ENCODE results near the gene SYT12.

Gene SYT12

DNA sequence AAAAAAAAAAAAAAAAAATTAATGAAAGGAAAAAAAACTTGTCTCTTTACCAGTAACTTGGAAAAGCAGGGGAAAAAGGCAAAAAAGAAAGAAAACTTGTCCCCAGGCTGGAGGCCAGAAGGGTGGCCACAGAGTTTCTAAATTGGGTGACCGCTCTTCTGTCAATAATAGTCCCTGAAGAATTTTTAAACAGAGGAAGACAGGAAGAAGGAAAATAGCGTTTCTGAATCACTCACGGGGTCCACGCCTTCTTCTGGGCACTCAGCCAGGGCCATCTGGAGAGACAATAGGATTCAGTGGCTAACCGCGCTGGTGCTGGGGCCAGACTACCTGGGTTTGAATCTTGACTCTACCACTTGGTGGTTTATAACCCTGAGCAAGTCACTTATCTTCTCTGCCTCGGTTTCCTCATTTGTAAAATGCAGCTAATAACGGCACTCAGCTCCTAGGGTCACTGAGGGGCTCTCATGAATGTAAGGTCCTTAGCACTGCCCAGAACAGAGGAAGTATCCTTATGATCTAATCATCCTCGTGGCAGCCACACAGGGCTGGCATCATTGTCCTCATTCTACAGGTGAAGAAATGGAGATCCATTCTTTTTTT, 40.9 kb upstream of the SYT12 start:
- Histone ChIP-seq H3K4me1 (ENCODE audit: low read length) (no peaks in the 10 kb centered on the region), H3K9ac (ENCODE audit: low read length) (no peak overlapping the region), H3K79me2 (ENCODE audit: low read length) (no peaks in the 10 kb centered on the region), H3K27ac (ENCODE audit: low read length) (no peak overlapping the region), H3K4me2 (ENCODE audit: low read depth, low read length) (no peak overlapping the region), H3K4me3 (ENCODE audit: low read length) (no peak overlapping the region), H3K27me3 (replicated peaks; ENCODE audit: insufficient read depth, low read length) (peaks cover 16% of the 10 kb centered on the region), H2AFZ (ENCODE audit: low read length) (no peak overlapping the region), H3K36me3 (replicated peaks; ENCODE audit: insufficient read depth, low read length) (no peaks in the 10 kb centered on the region), H4K20me1 (ENCODE audit: insufficient read depth, low read length) (no peaks in the 10 kb centered on the region), H3K9me3 (replicated peaks; ENCODE audit: insufficient read depth, low read length) (no peaks in the 10 kb centered on the region), H3F3A (ENCODE audit: insufficient read depth, low read length) (no peaks in the 10 kb centered on the region), H3K9me2 (replicated peaks; ENCODE audit: insufficient read depth, low read length) (no peaks in the 10 kb centered on the region)
- TF ChIP-seq EZH2phosphoT487 (IDR thresholded peaks at IDR 0.05; ENCODE audit: low read length) = no peak
- TF ChIP-seq CTCF (IDR thresholded peaks at IDR 0.05; ENCODE audit: low read length) = no peak
- no peak for TF ChIP-seq EZH2 (optimal IDR thresholded peaks at IDR 0.05; ENCODE audit: low read depth, low read length)
- peak; percentile 50 for DNase-seq

DNA sequence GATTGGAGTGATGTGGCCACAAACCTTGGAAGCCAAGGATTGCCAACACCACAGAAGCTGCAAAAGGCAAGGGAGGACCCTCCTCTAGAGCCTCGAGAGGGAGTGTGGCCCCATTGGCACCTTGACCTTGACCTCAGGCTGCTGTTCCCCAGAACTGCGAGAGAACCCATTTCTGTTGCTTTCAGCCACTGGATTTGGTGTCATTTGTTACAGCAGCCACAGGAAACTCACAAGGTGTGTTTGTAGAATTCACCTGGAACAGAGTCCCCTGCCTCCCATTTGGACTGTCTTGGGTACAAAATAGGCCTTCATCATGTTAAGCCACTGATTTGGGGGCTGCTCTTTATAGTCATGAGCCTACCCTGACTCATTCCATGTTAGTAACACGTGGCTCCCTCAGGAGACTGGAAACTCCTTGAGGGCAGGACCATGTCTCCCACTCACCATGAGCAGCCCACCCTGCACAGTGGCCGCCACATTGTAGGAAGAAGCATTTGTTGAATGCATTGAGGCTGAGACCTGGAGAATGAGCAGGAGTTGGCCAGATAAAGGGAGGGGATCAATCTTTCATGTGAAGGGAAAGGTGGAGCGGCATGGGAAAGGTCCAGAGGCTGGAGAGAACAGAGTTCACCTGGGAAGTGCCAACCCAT, 39.5 kb upstream of the SYT12 start:
- Histone ChIP-seq H3K27ac (ENCODE audit: low read length) (no peak overlapping the region), H3K79me2 (ENCODE audit: low read length) (no peaks in the 10 kb centered on the region), H3K36me3 (replicated peaks; ENCODE audit: insufficient read depth, low read length) (no peaks in the 10 kb centered on the region), H3K9ac (ENCODE audit: low read length) (no peak overlapping the region), H3K27me3 (replicated peaks; ENCODE audit: insufficient read depth, low read length) (peaks cover 26% of the 10 kb centered on the region), H2AFZ (ENCODE audit: low read length) (no peak overlapping the region), H4K20me1 (ENCODE audit: insufficient read depth, low read length) (no peaks in the 10 kb centered on the region), H3K9me3 (replicated peaks; ENCODE audit: insufficient read depth, low read length) (no peaks in the 10 kb centered on the region), H3K4me3 (ENCODE audit: low read length) (no peak overlapping the region), H3F3A (ENCODE audit: insufficient read depth, low read length) (no peaks in the 10 kb centered on the region), H3K9me2 (replicated peaks; ENCODE audit: insufficient read depth, low read length) (no peaks in the 10 kb centered on the region), H3K4me1 (ENCODE audit: low read length) (no peaks in the 10 kb centered on the region), H3K4me2 (ENCODE audit: low read depth, low read length) (no peak overlapping the region)
- TF ChIP-seq CTCF (IDR thresholded peaks at IDR 0.05; ENCODE audit: low read length) (no peak), EZH2phosphoT487 (IDR thresholded peaks at IDR 0.05; ENCODE audit: low read length) (no peak), EZH2 (optimal IDR thresholded peaks at IDR 0.05; ENCODE audit: low read depth, low read length) (no peak)
- no peak for DNase-seq

- H3F3A ChIP-seq (ENCODE audit: insufficient read depth, low read length) = no peaks in the 10 kb centered on the region
- H3K4me2 ChIP-seq (ENCODE audit: low read depth, low read length) = no peak overlapping the region
- no peak overlapping the region for H3K9ac ChIP-seq (ENCODE audit: low read length)
- no peaks in the 10 kb centered on the region for H3K9me2 ChIP-seq (replicated peaks; ENCODE audit: insufficient read depth, low read length)
- no peak overlapping the region for H3K4me3 ChIP-seq (ENCODE audit: low read length)
- no peak overlapping the region for H2AFZ ChIP-seq (ENCODE audit: low read length)
- no peak for TF ChIP-seq EZH2phosphoT487 (IDR thresholded peaks at IDR 0.05; ENCODE audit: low read length)
- TF ChIP-seq CTCF (IDR thresholded peaks at IDR 0.05; ENCODE audit: low read length) = no peak
- no peak for TF ChIP-seq EZH2 (optimal IDR thresholded peaks at IDR 0.05; ENCODE audit: low read depth, low read length)
- H3K27me3 ChIP-seq (replicated peaks; ENCODE audit: insufficient read depth, low read length) = peaks cover 26% of the 10 kb centered on the region
- no peak overlapping the region for H3K27ac ChIP-seq (ENCODE audit: low read length)
- no peaks in the 10 kb centered on the region for H4K20me1 ChIP-seq (ENCODE audit: insufficient read depth, low read length)
- no peaks in the 10 kb centered on the region for H3K9me3 ChIP-seq (replicated peaks; ENCODE audit: insufficient read depth, low read length)
- no peak for DNase-seq
- H3K4me1 ChIP-seq (ENCODE audit: low read length) = no peaks in the 10 kb centered on the region
- H3K36me3 ChIP-seq (replicated peaks; ENCODE audit: insufficient read depth, low read length) = no peaks in the 10 kb centered on the region
- H3K79me2 ChIP-seq (ENCODE audit: low read length) = no peaks in the 10 kb centered on the region
Measured at GRCh38 chr11:66985508-66986177, 37.3 kb upstream of the SYT12 start.
